ENCODE measurements around the gene UGCG. TPM values are rescaled to one million over a fixed set of nuclear protein-coding genes. Genes with fewer than 3 reads are reported as not detected.

The UGCG gene
- total RNA-seq, 4 donors from 2014 or later: 31.4 to 131 (median 46.7) TPM

DNA sequence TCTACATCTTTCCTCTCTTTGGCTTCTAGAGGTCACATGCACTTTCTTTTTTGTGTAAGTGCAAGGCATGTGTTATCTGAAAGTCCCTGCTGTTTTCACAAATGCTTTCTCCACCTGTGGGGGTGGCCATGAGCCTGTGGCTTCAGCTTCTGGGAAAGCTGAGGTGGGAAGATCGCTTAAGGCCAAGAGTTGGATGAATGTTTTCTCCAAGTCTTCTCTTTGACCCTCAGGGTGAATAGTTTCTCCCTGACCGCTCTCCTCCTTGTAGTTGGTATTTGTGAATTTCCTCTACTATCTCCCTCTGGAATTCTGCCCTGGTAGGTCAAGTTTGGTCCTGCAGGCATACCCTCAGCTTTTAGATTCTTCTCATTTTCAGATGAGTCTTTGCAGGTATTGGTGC, 74.2 kb downstream of the UGCG start:
- DNase-seq: no peak
- no peak for TF ChIP-seq POLR2A (IDR thresholded peaks at IDR 0.05)
- TF ChIP-seq, protein P1, sequence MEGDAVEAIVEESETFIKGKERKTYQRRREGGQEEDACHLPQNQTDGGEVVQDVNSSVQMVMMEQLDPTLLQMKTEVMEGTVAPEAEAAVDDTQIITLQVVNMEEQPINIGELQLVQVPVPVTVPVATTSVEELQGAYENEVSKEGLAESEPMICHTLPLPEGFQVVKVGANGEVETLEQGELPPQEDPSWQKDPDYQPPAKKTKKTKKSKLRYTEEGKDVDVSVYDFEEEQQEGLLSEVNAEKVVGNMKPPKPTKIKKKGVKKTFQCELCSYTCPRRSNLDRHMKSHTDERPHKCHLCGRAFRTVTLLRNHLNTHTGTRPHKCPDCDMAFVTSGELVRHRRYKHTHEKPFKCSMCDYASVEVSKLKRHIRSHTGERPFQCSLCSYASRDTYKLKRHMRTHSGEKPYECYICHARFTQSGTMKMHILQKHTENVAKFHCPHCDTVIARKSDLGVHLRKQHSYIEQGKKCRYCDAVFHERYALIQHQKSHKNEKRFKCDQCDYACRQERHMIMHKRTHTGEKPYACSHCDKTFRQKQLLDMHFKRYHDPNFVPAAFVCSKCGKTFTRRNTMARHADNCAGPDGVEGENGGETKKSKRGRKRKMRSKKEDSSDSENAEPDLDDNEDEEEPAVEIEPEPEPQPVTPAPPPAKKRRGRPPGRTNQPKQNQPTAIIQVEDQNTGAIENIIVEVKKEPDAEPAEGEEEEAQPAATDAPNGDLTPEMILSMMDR (IDR thresholded peaks at IDR 0.05): no peak
- no peaks in the 10 kb centered on the region for H3K36me3 ChIP-seq
- no peaks in the 10 kb centered on the region for H3K9me3 ChIP-seq
- WGBS, 2 donors: 44 to 53% methylated on average over 2 of the region's 2 CpGs
- H3K4me1 ChIP-seq: peaks cover 0 to 17% (median 9%) of the 10 kb centered on the region in 3 donors
- H3K4me3 ChIP-seq: no peak overlapping the region
- no peaks in the 10 kb centered on the region for H3K27me3 ChIP-seq
- intact Hi-C loops (cut with DNase I): no loop called here
- H3K27ac ChIP-seq: no peak overlapping the region

DNA sequence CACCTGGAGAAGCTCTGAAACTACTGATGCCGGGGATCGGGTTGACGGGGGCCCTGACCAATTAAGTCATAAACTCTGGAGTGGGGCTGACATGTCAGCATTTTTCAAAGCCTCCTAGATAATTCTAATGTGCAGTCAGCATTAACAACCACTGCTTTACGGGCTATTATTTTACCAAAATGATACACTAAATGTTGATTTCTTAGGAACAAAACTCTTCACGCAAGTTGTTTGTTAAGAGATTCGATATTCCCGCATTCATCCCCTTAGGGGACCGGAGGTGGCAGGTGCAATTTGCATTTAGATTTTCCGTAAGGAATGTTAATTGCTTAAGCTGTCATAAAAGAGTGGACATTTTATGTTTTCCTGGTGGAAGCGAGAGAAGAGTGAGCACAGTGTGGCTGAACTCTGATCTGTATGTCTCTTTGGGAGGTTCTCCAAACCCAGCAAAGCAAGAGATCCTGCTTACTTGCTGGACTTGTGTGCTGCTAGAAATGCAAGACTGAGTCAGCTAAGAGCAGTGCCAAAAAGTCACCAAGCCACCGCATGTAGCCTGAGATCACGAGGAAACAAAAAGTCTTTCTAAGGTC, 77.6 kb downstream of the UGCG start:
- WGBS, 2 donors: 65 to 69% methylated on average over 12 of the region's 12 CpGs
- no peaks in the 10 kb centered on the region for H3K27me3 ChIP-seq
- intact Hi-C loops (cut with DNase I): no loop called here
- peaks cover 0 to 17% (median 9%) of the 10 kb centered on the region in 3 donors for H3K4me1 ChIP-seq
- H3K9me3 ChIP-seq: no peaks in the 10 kb centered on the region
- TF ChIP-seq POLR2A (IDR thresholded peaks at IDR 0.05): no peak
- TF ChIP-seq, protein P1 (IDR thresholded peaks at IDR 0.05): no peak
- DNase-seq: no peak
- H3K36me3 ChIP-seq: no peaks in the 10 kb centered on the region
- peak overlapping the region; percentile 40 to 78 (median 53) for H3K27ac ChIP-seq
- no peak overlapping the region for H3K4me3 ChIP-seq

DNA sequence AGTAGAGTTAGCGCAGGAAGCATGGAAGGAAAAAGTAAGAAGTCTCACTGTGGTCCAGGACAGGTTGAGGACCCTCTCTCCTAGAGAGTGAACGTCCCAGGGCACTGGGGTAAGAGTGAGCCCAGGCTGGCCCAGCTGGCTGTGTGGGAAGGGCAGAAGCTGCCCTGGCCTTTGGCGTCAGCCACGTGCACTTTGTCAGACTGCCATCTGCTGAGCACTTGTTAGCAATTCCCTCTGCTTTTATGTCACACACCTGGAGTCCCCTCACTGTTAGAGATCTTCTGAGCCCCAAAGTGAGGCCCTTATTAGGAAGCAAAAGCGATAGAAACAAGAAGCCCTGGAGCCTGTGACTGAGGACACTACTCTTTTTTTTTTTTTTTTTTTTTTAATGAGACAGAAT, 79.1 kb downstream of the UGCG start:
- 61 to 92% methylated on average over 3 to 5 of the region's 5 CpGs for WGBS, 2 donors
- no peak for DNase-seq
- intact Hi-C loops (cut with DNase I): no loop called here

DNA sequence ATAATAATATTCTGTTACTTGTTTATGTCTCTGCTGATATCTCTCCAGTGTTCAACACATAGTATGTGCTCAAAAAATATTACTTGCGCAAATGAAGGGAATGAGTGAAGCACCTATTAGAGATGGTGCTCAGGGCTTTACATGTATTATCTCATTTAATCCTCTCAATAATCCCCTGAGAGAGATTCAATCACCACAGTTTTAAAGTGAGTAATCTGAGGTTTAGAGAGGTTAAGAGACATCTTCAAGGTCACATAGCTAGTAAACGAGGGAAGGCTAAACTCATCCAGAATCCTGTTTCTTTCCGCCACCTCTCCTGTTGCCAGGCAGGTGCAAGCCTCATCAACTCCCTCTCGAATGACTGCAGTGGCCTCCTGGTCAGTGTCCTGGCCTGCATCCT, 82.0 kb downstream of the UGCG start:
- TF ChIP-seq, protein P1 (IDR thresholded peaks at IDR 0.05): no peak
- TF ChIP-seq POLR2A (IDR thresholded peaks at IDR 0.05): no peak
- Histone ChIP-seq H3K36me3 (no peaks in the 10 kb centered on the region), H3K4me1 (peaks cover 0 to 16% (median 9%) of the 10 kb centered on the region in 3 donors), H3K4me3 (no peak overlapping the region), H3K27me3 (no peaks in the 10 kb centered on the region), H3K9me3 (no peaks in the 10 kb centered on the region), H3K27ac (no peak overlapping the region)
- no peak for DNase-seq
- 64 to 75% methylated on average over 4 of the region's 4 CpGs for WGBS, 2 donors
- intact Hi-C loops (cut with DNase I): no loop called here

More for the DNA sequence above, 79.1 kb downstream of the UGCG start:
- Histone ChIP-seq H3K9me3 (no peaks in the 10 kb centered on the region), H3K4me3 (no peak overlapping the region), H3K27me3 (no peaks in the 10 kb centered on the region), H3K27ac (no peak overlapping the region), H3K36me3 (no peaks in the 10 kb centered on the region), H3K4me1 (peaks cover 0 to 17% (median 9%) of the 10 kb centered on the region in 3 donors)
- TF ChIP-seq POLR2A (IDR thresholded peaks at IDR 0.05): no peak
- TF ChIP-seq, protein P1 (IDR thresholded peaks at IDR 0.05): peak in 1 of 6 experiments; percentile 33

DNA sequence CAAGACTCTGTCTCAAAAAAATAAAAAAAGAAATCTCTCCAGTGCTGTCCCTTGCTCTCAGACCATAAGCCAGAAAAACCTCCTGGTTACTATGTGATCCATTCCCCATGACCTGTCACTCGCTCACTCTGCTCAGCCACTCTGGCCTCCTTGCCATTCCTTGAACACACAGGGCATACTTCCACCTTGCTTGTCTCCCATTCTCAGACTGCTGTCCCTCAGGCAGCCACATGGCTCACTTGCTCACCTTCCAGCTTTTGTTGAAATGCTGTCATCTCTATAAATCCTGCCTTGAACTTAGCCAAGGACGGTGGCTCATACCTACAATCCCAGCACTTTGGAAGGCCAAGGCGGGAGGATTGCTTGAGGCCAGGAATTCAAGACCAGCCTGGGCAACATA, 82.9 kb downstream of the UGCG start:
- TF ChIP-seq, protein P1 (IDR thresholded peaks at IDR 0.05): no peak
- no peak for TF ChIP-seq POLR2A (IDR thresholded peaks at IDR 0.05)
- DNase-seq: no peak
- intact Hi-C loops (cut with DNase I): no loop called here

More for the DNA sequence above, 82.9 kb downstream of the UGCG start:
- WGBS, 2 donors: 74 to 78% methylated on average over 3 of the region's 3 CpGs
- peaks cover 0 to 7% (median 2%) of the 10 kb centered on the region in 3 donors for H3K4me1 ChIP-seq
- H3K27me3 ChIP-seq: no peaks in the 10 kb centered on the region
- H3K4me3 ChIP-seq: no peak overlapping the region
- no peak overlapping the region for H3K27ac ChIP-seq
- no peaks in the 10 kb centered on the region for H3K36me3 ChIP-seq
- no peaks in the 10 kb centered on the region for H3K9me3 ChIP-seq

Data from esophagus squamous epithelium (tissue), 5 donors.